ENCODE data around the gene PIK3AP1.

DNA sequence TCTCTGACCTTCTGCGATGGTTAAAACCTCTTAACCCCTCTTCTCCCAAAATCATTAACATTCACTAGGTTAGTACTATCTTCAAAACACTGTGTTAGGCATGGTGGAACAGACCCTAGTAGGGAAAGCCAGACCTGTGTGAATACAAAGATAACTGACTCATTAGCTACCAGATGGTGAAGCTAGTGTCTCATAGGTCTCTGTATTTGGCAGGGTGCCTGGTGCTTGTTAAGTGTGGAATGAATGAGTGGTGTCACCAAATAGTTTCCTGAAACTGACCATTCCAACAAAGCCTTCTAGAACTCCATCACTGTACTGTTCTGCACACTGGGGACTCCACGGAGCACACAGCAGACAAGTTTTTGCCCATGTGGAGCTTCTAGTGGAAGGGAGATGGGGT lies 105.8 kb downstream of the PIK3AP1 start:
- TF ChIP-seq POLR2AphosphoS5 (IDR thresholded peaks at IDR 0.05; ENCODE audit: borderline replicate concordance, low read depth, low read length) (no peak), EZH2 (IDR thresholded peaks at IDR 0.05) (no peak), FOXP2 (optimal IDR thresholded peaks at IDR 0.05; ENCODE audit: control extremely low read depth, extremely low read length, insufficient read depth) (no peak)

Measured in SK-N-MC (cell line).